K562 (cell line): ENCODE results near the gene OSBPL3. TPM values are rescaled to one million over a fixed set of nuclear protein-coding genes. Genes with fewer than 3 reads are reported as not detected.
A peak's percentile ranks its signal among the peaks of the same experiment; 100 is the strongest.

Experiments used
- ARNT ChIP-seq, 2 experiments: fragments of 450-650 bp; IDR thresholded peaks; 2 replicates each; pipeline ENCODE4 v1.6.1; 2016; ENCODE audit warnings: mild to moderate bottlenecking in 1 of 2
- BDP1 ChIP-seq: IDR thresholded peaks from 3 replicates; pipeline ENCODE4 v1.6.1; 2011; ENCODE audit not compliant: insufficient read length, insufficient read depth
- CHD4 ChIP-seq: fragments of 200-600 bp; sonication (generic); IDR thresholded peaks from 3 replicates; pipeline ENCODE4 v1.6.1; 2012; ENCODE audit warnings: low read depth, mild to moderate bottlenecking, mixed read lengths, low read length, inconsistent platforms; ENCODE audit not compliant: insufficient read depth, insufficient replicate concordance, poor library complexity, severe bottlenecking
- CREBBP ChIP-seq: IDR thresholded peaks from one replicate; pipeline ENCODE4 v1.6.1; 2012; ENCODE audit warnings: low read depth, mild to moderate bottlenecking, control low read depth, inconsistent platforms, low read length
- CREM ChIP-seq: IDR thresholded peaks from 2 replicates; pipeline ENCODE4 v1.6.1; 2014; ENCODE audit warnings: antibody characterized with exemption, low read depth
- DNMT1 ChIP-seq: fragments of 450-650 bp; IDR thresholded peaks from 2 replicates; pipeline ENCODE4 v1.6.1; 2016; ENCODE audit warnings: antibody characterized with exemption, mild to moderate bottlenecking
- EGR1 ChIP-seq: fragments of 450-650 bp; conservative IDR thresholded peaks from 2 replicates; pipeline ENCODE4 v1.6.1; 2017; ENCODE audit warnings: mild to moderate bottlenecking
- GABPB1 ChIP-seq: sonication (generic); formaldehyde crosslinking; IDR thresholded peaks from 2 replicates; pipeline ENCODE4 v1.8.0; 2022; ENCODE audit warnings: mild to moderate bottlenecking, missing genetic modification reagents
- GMEB1 ChIP-seq: fragments of 250-450 bp; sonication (Bioruptor Pico); IDR thresholded peaks from 2 replicates; pipeline ENCODE4 v1.4.0; 2020; ENCODE audit warnings: mild to moderate bottlenecking
- GTF2A2 ChIP-seq: IDR thresholded peaks from 2 replicates; pipeline ENCODE4 v1.6.1; 2016; ENCODE audit warnings: mild to moderate bottlenecking, missing genetic modification characterization, missing compliant biosample characterization
- HIVEP1 ChIP-seq: fragments of 250-450 bp; sonication (Bioruptor Pico); IDR thresholded peaks from 2 replicates; pipeline ENCODE4 v1.4.0; 2020; ENCODE audit warnings: mild to moderate bottlenecking
- HLTF ChIP-seq: fragments of 450-650 bp; IDR thresholded peaks from 2 replicates; pipeline ENCODE4 v1.6.1; 2016
- IRF9 ChIP-seq: fragments of 450-650 bp; IDR thresholded peaks from 2 replicates; pipeline ENCODE4 v1.6.1; 2016; ENCODE audit warnings: missing biosample characterization, missing genetic modification characterization
- JUND ChIP-seq, 2 experiments: IDR thresholded peaks; 2 replicates in 1 of 2; 3 replicates in 1 of 2; pipeline ENCODE4 v1.6.1; 2011; ENCODE audit warnings: borderline replicate concordance in 2 of 2, low read depth in 2 of 2, low read length in 2 of 2, improper control_type of control experiment in 1 of 2, missing biosample characterization in 1 of 2, missing genetic modification characterization in 1 of 2, missing genetic modification reagents in 1 of 2
- KLF16 ChIP-seq: IDR thresholded peaks from 2 replicates; pipeline ENCODE4 v1.6.1; 2016; ENCODE audit warnings: antibody characterized with exemption
- MEIS2 ChIP-seq: fragments of 450-650 bp; IDR thresholded peaks from 2 replicates; pipeline ENCODE4 v1.6.1; 2014; ENCODE audit warnings: mild to moderate bottlenecking; ENCODE audit not compliant: partially characterized antibody
- MXD1 ChIP-seq: fragments of 250-450 bp; sonication (Bioruptor Pico); IDR thresholded peaks from 2 replicates; pipeline ENCODE4 v1.8.0; 2021; ENCODE audit warnings: borderline replicate concordance, mild to moderate bottlenecking, moderate library complexity; ENCODE audit not compliant: poor library complexity, severe bottlenecking
- PHF20 ChIP-seq: fragments of 450-650 bp; IDR thresholded peaks from 2 replicates; pipeline ENCODE4 v1.6.1; 2018; ENCODE audit not compliant: partially characterized antibody
- PHF8 ChIP-seq: fragments of 200-600 bp; sonication (generic); IDR thresholded peaks from 2 replicates; pipeline ENCODE4 v1.6.1; 2012; ENCODE audit warnings: mixed run types, mild to moderate bottlenecking, inconsistent platforms, low read length, moderate library complexity, borderline replicate concordance
- SRSF9 ChIP-seq: fragments of 200-400 bp; formaldehyde crosslinking; IDR thresholded peaks from 2 replicates; pipeline ENCODE4 v1.6.1; 2017; ENCODE audit warnings: low read depth, low read length, borderline replicate concordance
- TFAM ChIP-seq: fragments of 250-450 bp; sonication (Bioruptor Pico); conservative IDR thresholded peaks from 2 replicates; pipeline ENCODE4 v1.5.0; 2021; ENCODE audit warnings: mild to moderate bottlenecking, moderate library complexity
- ZBTB17 ChIP-seq: fragments of 450-650 bp; formaldehyde crosslinking; IDR thresholded peaks from 2 replicates; pipeline ENCODE4 v1.4.0; 2020; ENCODE audit warnings: mild to moderate bottlenecking
- ZFP36 ChIP-seq: fragments of 150-350 bp; IDR thresholded peaks from 2 replicates; pipeline ENCODE4 v1.6.1; 2018; ENCODE audit warnings: low read length, low read depth; ENCODE audit not compliant: partially characterized antibody
- ZNF232 ChIP-seq: sonication (generic); formaldehyde crosslinking; IDR thresholded peaks from 2 replicates; pipeline ENCODE4 v1.8.0; 2022; ENCODE audit warnings: mild to moderate bottlenecking, missing genetic modification reagents
- ZNF263 ChIP-seq: sonication (generic); formaldehyde crosslinking; IDR thresholded peaks from 2 replicates; pipeline ENCODE4 v1.8.0; 2022; ENCODE audit warnings: mild to moderate bottlenecking, missing genetic modification reagents, borderline replicate concordance
- ZNF408 ChIP-seq: fragments of 250-450 bp; sonication (Bioruptor Pico); IDR thresholded peaks from 2 replicates; pipeline ENCODE4 v1.4.0; 2020; ENCODE audit warnings: low read depth, mild to moderate bottlenecking, moderate library complexity
- ZNF586 ChIP-seq: fragments of 450-650 bp; formaldehyde crosslinking; conservative IDR thresholded peaks from 2 replicates; pipeline ENCODE4 v1.4.0; 2020; ENCODE audit warnings: mild to moderate bottlenecking, moderate library complexity
- polyA plus RNA-seq, 8 experiments: library from polyadenylated mRNA; depleted of rRNA in 4 of 8; stranded (reverse) in 5 of 8; unstranded in 3 of 8; fragments of >200 nt; fragmentation: Nextera tagmentation in 2 of 8; fragmentation: Illumina TruSeq in 1 of 8; extraction: Ambion mirVana in 2 of 8; extraction: Trizol in 1 of 8; gene quantifications; 2 replicates each; pipeline versions ENCODE4 v1.2.1 to v1.2.3, GENCODE V29; 2011 to 2014; ENCODE audit warnings: inconsistent platforms in 1 of 8, missing spikeins in 1 of 8
- total RNA-seq, 7 experiments: library from RNA; depleted of rRNA in 6 of 7; stranded (reverse); fragments of >200 nt in 6 of 7; fragmentation: Illumina TruSeq in 2 of 7; extraction: Trizol in 2 of 7; gene quantifications; 2 replicates each; pipeline versions ENCODE4 v1.2.1 to v1.2.3, GENCODE V29; 2011 to 2021; ENCODE audit warnings: low replicate concordance in 1 of 7

Gene OSBPL3
- total and polyA plus RNA-seq, 9 of the 15 experiments (the other 6 are each of a cell fraction or from before 2014, with no cell fraction given), result 4.8 to 37.2 (median 26.5) TPM

GRCh38 chr7:24980534-24981170, 674 bp upstream of the OSBPL3 start (continued):
- 0 out of 2 replicates have a peak, but pooled peaks have one; percentile 8 for TF ChIP-seq GABPB1 (CRISPR knock-in tag)
- TF ChIP-seq ZNF263 (CRISPR knock-in tag), result no peak
- TF ChIP-seq HLTF, result no peak; the same call in 1 of the 2 replicates
- no peak for TF ChIP-seq KLF16
- TF ChIP-seq ZNF586 (CRISPR knock-in tag), result no peak
- no peak for TF ChIP-seq CHD4
- no peak for TF ChIP-seq HIVEP1 (CRISPR knock-in tag)
- no peak for TF ChIP-seq MEIS2
- TF ChIP-seq JUND (IDR thresholded peaks at IDR 0.05; ENCODE audit: borderline replicate concordance, low read depth, low read length), result 0 out of 2 replicates have a peak, but pooled peaks have one; percentile 0
- no peak for TF ChIP-seq JUND (tag; IDR thresholded peaks at IDR 0.05; ENCODE audit: borderline replicate concordance, low read depth, low read length)
- no peak for TF ChIP-seq CREM
- TF ChIP-seq EGR1, result no peak
- 0 out of 2 replicates have a peak, but pooled peaks have one; percentile 70 for TF ChIP-seq PHF8
- no peak for TF ChIP-seq PHF20
- TF ChIP-seq ZBTB17 (CRISPR knock-in tag), result peak; percentile 38; the same call in 1 of the 2 replicates
- no peak for TF ChIP-seq TFAM (CRISPR knock-in tag)
- TF ChIP-seq GTF2A2 (tag), result no peak
- no peak for TF ChIP-seq GMEB1 (CRISPR knock-in tag)
- TF ChIP-seq BDP1, result no peak
- no peak for TF ChIP-seq SRSF9
- TF ChIP-seq ARNT (IDR thresholded peaks at IDR 0.05), result no peak
- no peak for TF ChIP-seq ZNF232 (CRISPR knock-in tag)
- no peak for TF ChIP-seq MXD1
- TF ChIP-seq ZFP36, result no peak
- TF ChIP-seq CREBBP, result no peak
- TF ChIP-seq ZNF408 (CRISPR knock-in tag), result no peak
- TF ChIP-seq IRF9 (tag), result no peak
- TF ChIP-seq DNMT1, result no peak
